ENCODE data around the gene LAGE3. TPM values are rescaled to one million over a fixed set of nuclear protein-coding genes. Genes with fewer than 3 reads are reported as not detected.
"Not testable (repeated sequence)": the region's sequence is repeated elsewhere in the genome, so short reads cannot be mapped to it uniquely, and the experiment has no call there.

LAGE3 gene
- total and polyA plus RNA-seq, 2 of the 8 experiments (the other 6 are each of a cell fraction or from before 2014, with no cell fraction given): 44.5 to 102 TPM

DNA sequence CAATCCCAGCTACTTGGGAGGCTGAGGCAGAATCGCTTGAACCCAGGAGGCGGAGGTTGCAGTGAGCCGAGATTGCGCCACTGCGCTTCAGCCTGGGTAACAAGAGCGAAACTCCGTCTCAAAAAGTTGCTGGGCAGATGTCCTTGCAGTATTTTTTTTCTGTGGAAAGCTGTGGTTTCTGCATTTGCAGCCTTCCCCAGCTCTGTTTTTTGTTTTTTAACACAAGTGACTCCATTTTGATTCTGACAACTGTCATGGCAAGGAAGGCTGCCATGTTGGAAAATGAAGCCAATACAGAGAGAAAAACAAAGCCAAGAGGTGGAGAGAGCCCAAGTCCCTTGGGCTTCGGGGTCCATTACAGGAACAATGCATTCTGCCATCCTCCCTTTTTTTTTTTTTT lies 23.0 kb upstream of the LAGE3 start (continued):
- TF ChIP-seq HDAC2 (IDR thresholded peaks at IDR 0.05; ENCODE audit: borderline replicate concordance in 1 of 2, low read depth in 2 of 2, low read length in 2 of 2) (no peak), HDAC6 (IDR thresholded peaks at IDR 0.05; ENCODE audit: low read depth, low read length) (no peak), SIX5 (IDR thresholded peaks at IDR 0.05; ENCODE audit: low read depth, low read length) (no peak), CTBP2 (IDR thresholded peaks at IDR 0.05; ENCODE audit: borderline replicate concordance, insufficient read depth, insufficient read length, low read length) (no peak), CEBPB (IDR thresholded peaks at IDR 0.05; ENCODE audit: low read depth, low read length) (no peak), RBBP5 (IDR thresholded peaks at IDR 0.05; ENCODE audit: borderline replicate concordance, low read depth, low read length) (no peak), CHD1 (IDR thresholded peaks at IDR 0.05; ENCODE audit: low read depth, low read length) (no peak)

DNA sequence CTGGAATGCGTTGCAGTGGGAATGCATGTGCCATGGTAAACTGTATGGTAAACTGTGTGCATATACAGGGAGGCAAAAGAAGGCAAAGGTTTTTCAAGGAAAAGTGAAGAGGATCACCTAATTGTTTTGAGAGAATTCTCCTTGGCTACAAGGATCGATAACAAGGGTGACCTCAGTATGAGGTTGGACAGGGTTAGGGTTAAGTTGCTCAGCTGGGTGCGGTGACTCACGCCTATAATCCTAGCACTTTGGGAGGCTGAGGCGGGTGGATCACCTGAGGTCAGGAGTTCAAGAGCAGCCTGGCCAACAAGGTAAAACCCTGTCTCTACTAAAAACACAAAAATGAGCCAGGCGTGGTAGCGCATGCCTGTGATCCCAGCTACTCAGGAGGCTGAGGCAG lies 22.3 kb upstream of the LAGE3 start:
- H3K18ac ChIP-seq (ENCODE audit: extremely low read depth, low read length); H2BK12ac ChIP-seq (ENCODE audit: low read depth, low read length); POLR2A ChIA-PET (ENCODE audit: partially characterized antibody); H3K27me3 ChIP-seq (replicated peaks in 1 of 4; ENCODE audit: control insufficient read depth in 3 of 4, extremely low read depth in 1 of 4, insufficient read depth in 3 of 4, low read length in 3 of 4); H4K8ac ChIP-seq (ENCODE audit: extremely low read depth, insufficient read depth, low read length); H4K5ac ChIP-seq (ENCODE audit: insufficient read length, low read depth, low read length); H2BK5ac ChIP-seq (ENCODE audit: low read depth, low read length); H3K9me3 ChIP-seq (ENCODE audit: insufficient read depth in 2 of 2, low read depth in 1 of 2, low read length in 1 of 2); H3K56ac ChIP-seq (replicated peaks; ENCODE audit: insufficient read length, low read depth, low read length); H2BK120ac ChIP-seq (replicated peaks; ENCODE audit: low read depth, low read length); FAIRE-seq; DNase-seq (ENCODE audit: low read depth in 1 of 2, low spot score in 2 of 2); H3K79me2 ChIP-seq (ENCODE audit: control insufficient read depth in 1 of 2, insufficient read depth in 2 of 2, low read length in 2 of 2); H3K23me2 ChIP-seq (ENCODE audit: low read depth, low read length); H2BK20ac ChIP-seq (ENCODE audit: low read length); H4K20me1 ChIP-seq (replicated peaks in 1 of 2; ENCODE audit: control insufficient read depth in 1 of 2, insufficient read depth in 2 of 2, low read length in 2 of 2); H3K27ac ChIP-seq (ENCODE audit: low read depth, low read length); H3K4me3 ChIP-seq (ENCODE audit: extremely low read depth in 1 of 4, insufficient read depth in 2 of 4, low read depth in 3 of 4, low read length in 4 of 4); H3K36me3 ChIP-seq (ENCODE audit: control insufficient read depth in 2 of 4, insufficient read depth in 4 of 4, low read length in 3 of 4); H3K79me1 ChIP-seq (ENCODE audit: low read depth, low read length); H2AK5ac ChIP-seq (ENCODE audit: low read depth, low read length); H2BK15ac ChIP-seq (ENCODE audit: low read length); H3K4me1 ChIP-seq (replicated peaks in 1 of 4; ENCODE audit: control insufficient read depth in 3 of 4, insufficient read depth in 4 of 4, low read length in 3 of 4); H3K23ac ChIP-seq (ENCODE audit: insufficient read length); H3K4ac ChIP-seq (replicated peaks; ENCODE audit: insufficient read length, low read depth, low read length); H4K91ac ChIP-seq (replicated peaks; ENCODE audit: insufficient read length, low read length); H3K9ac ChIP-seq (replicated peaks in 1 of 4; ENCODE audit: extremely low read depth in 1 of 4, low read depth in 3 of 4, low read length in 3 of 4); H3K14ac ChIP-seq (ENCODE audit: insufficient read length); CTCF ChIA-PET (ENCODE audit: partially characterized antibody); H3K4me2 ChIP-seq (ENCODE audit: insufficient read depth in 1 of 2, low read depth in 2 of 2, low read length in 2 of 2); H2AFZ ChIP-seq (ENCODE audit: low read length): not testable (repeated sequence)
- 90% methylated on average over 2 of the region's 7 CpGs; no CpG with 5 or more reads in 1 of the 2 experiments for WGBS, 2 experiments (ENCODE audit: extremely low coverage in 1 of 2, insufficient coverage in 1 of 2, insufficient read length in 1 of 2, insufficient replicate concordance in 2 of 2, low coverage in 1 of 2, low lambda C conversion rate in 2 of 2, missing lambda C conversion rate in 1 of 2)
